ENCODE data around the gene ELOVL7. TPM values are rescaled to one million over a fixed set of nuclear protein-coding genes. Genes with fewer than 3 reads are reported as not detected.
"Not testable (repeated sequence)": the region's sequence is repeated elsewhere in the genome, so short reads cannot be mapped to it uniquely, and the experiment has no call there.

Gene ELOVL7
- polyA plus RNA-seq, 1 donor = 77.3 TPM

- WGBS (ENCODE audit: insufficient coverage, low lambda C conversion rate) = 90% methylated on average over 1 of the region's 3 CpGs
- no peak for DNase-seq
- H3K36me3 ChIP-seq (ENCODE audit: control insufficient read depth, insufficient read depth, low read length) = no peaks in the 10 kb centered on the region
- H3K4me3 ChIP-seq (ENCODE audit: low read length) = no peak overlapping the region
- H3K9me3 ChIP-seq (ENCODE audit: control insufficient read depth, low read depth, low read length) = no peaks in the 10 kb centered on the region
- no peaks in the 10 kb centered on the region for H3K4me1 ChIP-seq (ENCODE audit: control insufficient read depth, insufficient read depth, low read length)
- H3K27ac ChIP-seq (ENCODE audit: low read length) = no peak overlapping the region
- H3K27me3 ChIP-seq (ENCODE audit: control insufficient read depth, insufficient read depth, low read length) = no peaks in the 10 kb centered on the region
Measured at GRCh38 chr5:60718166-60718892, 125.7 kb downstream of the ELOVL7 start.

DNA sequence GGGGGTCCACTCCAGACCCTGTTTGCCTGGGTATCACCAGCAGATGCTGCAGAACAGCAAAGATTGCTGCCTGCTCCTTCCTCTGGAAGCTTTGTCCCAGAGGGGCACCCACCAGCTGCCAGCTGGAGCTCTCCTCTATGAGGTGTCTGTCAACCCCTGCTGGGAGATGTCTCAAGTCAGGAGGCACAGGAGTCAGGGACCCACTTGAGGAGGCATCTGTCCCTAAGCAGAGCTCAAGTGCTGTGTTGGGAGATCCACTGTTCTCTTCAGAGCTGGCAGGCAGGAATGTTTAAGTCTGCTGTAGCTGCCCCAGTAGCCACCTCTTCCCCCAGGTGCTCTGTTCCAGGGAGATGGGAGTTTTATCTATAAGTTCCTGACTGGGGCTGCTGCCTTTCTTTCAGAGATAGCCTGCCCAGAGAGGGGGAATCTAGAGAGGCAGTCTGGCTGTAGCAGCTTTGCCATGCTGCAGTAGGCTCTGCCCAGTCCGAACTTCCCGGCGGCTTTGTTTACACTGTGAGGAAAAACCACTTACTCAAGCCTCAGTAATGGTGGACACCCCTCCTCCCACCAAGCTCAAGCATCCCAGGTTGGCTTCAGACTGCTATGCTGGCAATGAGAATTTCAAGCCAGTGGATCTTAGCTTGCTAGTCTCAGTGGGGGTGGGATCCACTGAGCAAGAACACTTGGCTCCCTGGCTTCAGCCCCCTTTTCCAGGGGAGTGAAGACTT is 128.7 kb downstream of the ELOVL7 start:
- not testable (repeated sequence) for H3K4me3 ChIP-seq (ENCODE audit: low read length); H3K4me1 ChIP-seq (ENCODE audit: control insufficient read depth, insufficient read depth, low read length); H3K36me3 ChIP-seq (ENCODE audit: control insufficient read depth, insufficient read depth, low read length); DNase-seq; H3K9me3 ChIP-seq (ENCODE audit: control insufficient read depth, low read depth, low read length); H3K27me3 ChIP-seq (ENCODE audit: control insufficient read depth, insufficient read depth, low read length); H3K27ac ChIP-seq (ENCODE audit: low read length)
- no CpG with 5 or more reads among the region's 3 CpGs for WGBS (ENCODE audit: insufficient coverage, low lambda C conversion rate)

GRCh38 chr5:60712950-60713349 is 131.1 kb downstream of the ELOVL7 start:
- Histone ChIP-seq H3K9me3 (ENCODE audit: control insufficient read depth, low read depth, low read length) (no peaks in the 10 kb centered on the region), H3K27me3 (ENCODE audit: control insufficient read depth, insufficient read depth, low read length) (no peaks in the 10 kb centered on the region), H3K4me3 (ENCODE audit: low read length) (no peak overlapping the region), H3K27ac (ENCODE audit: low read length) (no peak overlapping the region), H3K4me1 (ENCODE audit: control insufficient read depth, insufficient read depth, low read length) (no peaks in the 10 kb centered on the region), H3K36me3 (ENCODE audit: control insufficient read depth, insufficient read depth, low read length) (no peaks in the 10 kb centered on the region)
- WGBS (ENCODE audit: insufficient coverage, low lambda C conversion rate) = no CpG with 5 or more reads among the region's 5 CpGs
- DNase-seq = no peak

DNA sequence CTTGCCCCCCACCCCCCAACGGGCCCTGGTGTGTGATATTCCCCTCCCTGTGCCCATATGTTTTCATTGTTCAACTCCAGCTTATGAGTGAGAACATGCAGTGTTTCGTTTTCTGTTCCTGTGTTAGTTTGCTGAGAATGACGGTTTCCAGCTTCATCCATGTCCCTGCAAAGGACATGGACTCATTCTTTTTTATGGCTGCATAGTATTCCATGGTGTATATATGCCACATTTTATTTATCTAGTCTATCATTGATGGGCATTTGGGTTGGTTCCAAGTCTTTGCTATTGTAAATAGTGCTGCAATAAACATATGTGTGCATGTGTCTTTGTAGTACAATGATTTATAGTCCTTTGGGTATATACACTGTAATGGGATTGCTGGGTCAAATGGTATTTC is 132.2 kb downstream of the ELOVL7 start:
- not testable (repeated sequence) for H3K9me3 ChIP-seq (ENCODE audit: control insufficient read depth, low read depth, low read length); H3K4me3 ChIP-seq (ENCODE audit: low read length); H3K27me3 ChIP-seq (ENCODE audit: control insufficient read depth, insufficient read depth, low read length); H3K36me3 ChIP-seq (ENCODE audit: control insufficient read depth, insufficient read depth, low read length); H3K27ac ChIP-seq (ENCODE audit: low read length); DNase-seq; H3K4me1 ChIP-seq (ENCODE audit: control insufficient read depth, insufficient read depth, low read length)
- WGBS (ENCODE audit: insufficient coverage, low lambda C conversion rate) = no CpG with 5 or more reads among the region's 3 CpGs

DNA sequence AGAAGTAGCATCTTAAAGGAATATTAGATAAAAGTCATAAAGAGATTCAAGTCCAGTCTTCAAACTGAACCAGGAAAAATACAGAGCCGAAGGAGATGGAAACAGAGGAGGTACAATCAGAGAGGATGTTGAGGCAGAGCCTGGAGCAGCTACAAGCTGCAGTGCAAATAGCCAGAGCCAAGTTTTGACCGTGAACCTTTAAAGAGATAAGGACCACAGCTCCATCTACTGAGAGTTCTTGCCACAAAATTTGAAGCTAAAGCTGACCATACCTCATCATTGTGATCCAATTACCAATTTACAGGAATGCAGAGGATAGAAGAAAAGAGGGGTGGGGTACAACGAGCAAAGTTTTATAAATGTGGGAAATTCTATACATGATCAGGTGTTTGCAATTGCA is 133.7 kb downstream of the ELOVL7 start:
- H3K4me1 ChIP-seq (ENCODE audit: control insufficient read depth, insufficient read depth, low read length) = no peaks in the 10 kb centered on the region
- DNase-seq = no peak
- no peak overlapping the region for H3K4me3 ChIP-seq (ENCODE audit: low read length)
- H3K27ac ChIP-seq (ENCODE audit: low read length) = no peak overlapping the region
- H3K27me3 ChIP-seq (ENCODE audit: control insufficient read depth, insufficient read depth, low read length) = no peaks in the 10 kb centered on the region
- 67% methylated on average over 1 of the region's 3 CpGs for WGBS (ENCODE audit: insufficient coverage, low lambda C conversion rate)
- H3K9me3 ChIP-seq (ENCODE audit: control insufficient read depth, low read depth, low read length) = no peaks in the 10 kb centered on the region
- H3K36me3 ChIP-seq (ENCODE audit: control insufficient read depth, insufficient read depth, low read length) = no peaks in the 10 kb centered on the region

DNA sequence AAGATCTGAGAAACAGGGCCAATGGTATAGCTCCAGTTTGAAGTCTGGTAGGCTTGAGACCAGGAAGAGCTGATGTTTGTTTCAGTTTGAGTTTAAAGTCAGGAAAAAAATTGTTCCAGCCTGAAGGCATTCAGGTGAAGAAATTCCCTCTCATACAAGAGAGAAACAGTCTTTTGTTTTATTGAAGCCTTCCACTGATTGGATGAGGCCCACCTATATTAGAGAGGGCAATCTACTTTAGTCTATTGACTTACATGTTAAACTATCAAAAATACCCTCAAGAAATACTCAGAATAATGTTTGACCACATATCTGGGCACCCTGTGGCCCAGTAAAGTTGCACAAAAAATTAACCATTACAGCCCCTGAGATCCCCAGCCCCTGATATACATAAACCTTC is 138.9 kb downstream of the ELOVL7 start:
- Histone ChIP-seq H3K27me3 (ENCODE audit: control insufficient read depth, insufficient read depth, low read length) (no peaks in the 10 kb centered on the region), H3K4me3 (ENCODE audit: low read length) (no peak overlapping the region), H3K9me3 (ENCODE audit: control insufficient read depth, low read depth, low read length) (no peaks in the 10 kb centered on the region), H3K27ac (ENCODE audit: low read length) (no peak overlapping the region), H3K4me1 (ENCODE audit: control insufficient read depth, insufficient read depth, low read length) (peaks cover 10% of the 10 kb centered on the region), H3K36me3 (ENCODE audit: control insufficient read depth, insufficient read depth, low read length) (no peaks in the 10 kb centered on the region)
- DNase-seq = no peak

GRCh38 chr5:60703944-60704343 is 140.1 kb downstream of the ELOVL7 start:
- Histone ChIP-seq H3K36me3 (ENCODE audit: control insufficient read depth, insufficient read depth, low read length) (no peaks in the 10 kb centered on the region), H3K27me3 (ENCODE audit: control insufficient read depth, insufficient read depth, low read length) (no peaks in the 10 kb centered on the region), H3K4me3 (ENCODE audit: low read length) (no peak overlapping the region), H3K27ac (ENCODE audit: low read length) (no peak overlapping the region), H3K9me3 (ENCODE audit: control insufficient read depth, low read depth, low read length) (no peaks in the 10 kb centered on the region), H3K4me1 (ENCODE audit: control insufficient read depth, insufficient read depth, low read length) (peaks cover 11% of the 10 kb centered on the region)
- no peak for DNase-seq
- no CpG with 5 or more reads among the region's 2 CpGs for WGBS (ENCODE audit: insufficient coverage, low lambda C conversion rate)

Other genes starting within 250 kb of the ELOVL7 start
- 15.3 TPM for gene DEPDC1B, start 144.1 kb downstream of the ELOVL7 start, polyA plus RNA-seq
- 10.4 TPM for gene ERCC8, start 100.8 kb upstream of the ELOVL7 start, polyA plus RNA-seq
- 39.3 TPM for gene NDUFAF2, start 100.9 kb upstream of the ELOVL7 start, polyA plus RNA-seq